GM12801 (cell line): Measurements from ENCODE around the gene TRIM50.

Experiments used
- CTCF ChIP-seq: IDR thresholded peaks from one replicate; pipeline ENCODE4 v1.5.1; 2011; ENCODE audit warnings: control low read depth; ENCODE audit not compliant: insufficient read length; ENCODE audit errors: extremely low read depth

The TRIM50 gene

GRCh38 chr7:73364006-73364728 lies 36.3 kb upstream of the TRIM50 start:
- TF ChIP-seq CTCF, result no peak

- no peak for TF ChIP-seq CTCF
These were observed 35.5 kb upstream of the TRIM50 start for GRCh38 chr7:73363225-73364005.

- no peak for TF ChIP-seq CTCF
These were observed 32.0 kb upstream of the TRIM50 start for GRCh38 chr7:73359746-73360375.

GRCh38 chr7:73359306-73359705 lies 31.4 kb upstream of the TRIM50 start:
- no peak for TF ChIP-seq CTCF

- TF ChIP-seq CTCF, result no peak
These were observed 30.9 kb upstream of the TRIM50 start for GRCh38 chr7:73358590-73359275.

GRCh38 chr7:73356159-73356558 lies 28.3 kb upstream of the TRIM50 start:
- TF ChIP-seq CTCF, result no peak

GRCh38 chr7:73354821-73355220 lies 26.9 kb upstream of the TRIM50 start:
- TF ChIP-seq CTCF, result no peak
